Stomach (tissue), 4 donors: ENCODE results near the gene REC8.

Experiments
- EP300 ChIP-seq: sonication (generic); formaldehyde crosslinking; IDR thresholded peaks from one replicate; pipeline ENCODE4 v1.6.1; 2017; ENCODE audit warnings: antibody characterized with exemption
- POLR2A ChIP-seq, 4 donors: fragments of 450-650 bp; IDR thresholded peaks; one replicate each; pipeline ENCODE4 v1.6.1; 2016; ENCODE audit warnings: antibody characterized with exemption in 4 of 4, control low read depth in 2 of 4, mild to moderate bottlenecking in 1 of 4, moderate library complexity in 1 of 4
- POLR2AphosphoS5 ChIP-seq, 3 donors: sonication (generic); formaldehyde crosslinking; IDR thresholded peaks; one replicate each; pipeline ENCODE4 v1.6.1; 2016; ENCODE audit warnings: antibody characterized with exemption in 3 of 3
- TF ChIP-seq, protein P1 (sequence below), 7 experiments: fragments of 450-650 bp in 4 of 7; fragments of 200-600 bp in 3 of 7; sonication (generic) in 3 of 7; IDR thresholded peaks; one replicate each; pipeline ENCODE4 v1.5.1; 2016 to 2019; ENCODE audit warnings: antibody characterized with exemption in 7 of 7, control low read depth in 2 of 7, mild to moderate bottlenecking in 1 of 7

DNA sequence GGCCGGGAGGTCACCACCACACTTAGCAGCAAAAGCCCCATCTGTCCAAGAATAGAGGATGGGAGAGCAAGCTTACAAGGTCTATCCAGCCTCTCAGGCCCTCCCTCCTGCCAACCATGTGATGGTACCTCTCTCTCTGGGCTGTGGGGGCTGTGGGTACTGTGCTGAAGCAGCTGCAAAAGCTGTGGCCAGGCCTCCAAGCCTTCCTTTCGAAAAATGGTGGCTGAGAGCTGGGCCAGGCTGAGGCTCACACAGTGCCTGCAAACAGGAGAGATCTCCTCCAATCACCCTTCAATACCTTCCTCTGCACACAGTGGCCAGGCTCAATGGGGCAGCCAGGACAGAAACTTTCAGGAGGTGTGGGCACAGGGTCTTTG lies 15.6 kb downstream of the REC8 start:
- TF ChIP-seq, protein P1, sequence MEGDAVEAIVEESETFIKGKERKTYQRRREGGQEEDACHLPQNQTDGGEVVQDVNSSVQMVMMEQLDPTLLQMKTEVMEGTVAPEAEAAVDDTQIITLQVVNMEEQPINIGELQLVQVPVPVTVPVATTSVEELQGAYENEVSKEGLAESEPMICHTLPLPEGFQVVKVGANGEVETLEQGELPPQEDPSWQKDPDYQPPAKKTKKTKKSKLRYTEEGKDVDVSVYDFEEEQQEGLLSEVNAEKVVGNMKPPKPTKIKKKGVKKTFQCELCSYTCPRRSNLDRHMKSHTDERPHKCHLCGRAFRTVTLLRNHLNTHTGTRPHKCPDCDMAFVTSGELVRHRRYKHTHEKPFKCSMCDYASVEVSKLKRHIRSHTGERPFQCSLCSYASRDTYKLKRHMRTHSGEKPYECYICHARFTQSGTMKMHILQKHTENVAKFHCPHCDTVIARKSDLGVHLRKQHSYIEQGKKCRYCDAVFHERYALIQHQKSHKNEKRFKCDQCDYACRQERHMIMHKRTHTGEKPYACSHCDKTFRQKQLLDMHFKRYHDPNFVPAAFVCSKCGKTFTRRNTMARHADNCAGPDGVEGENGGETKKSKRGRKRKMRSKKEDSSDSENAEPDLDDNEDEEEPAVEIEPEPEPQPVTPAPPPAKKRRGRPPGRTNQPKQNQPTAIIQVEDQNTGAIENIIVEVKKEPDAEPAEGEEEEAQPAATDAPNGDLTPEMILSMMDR (IDR thresholded peaks at IDR 0.05): no peak
- TF ChIP-seq EP300 (no peak), POLR2A (IDR thresholded peaks at IDR 0.05) (no peak), POLR2AphosphoS5 (IDR thresholded peaks at IDR 0.05) (no peak)
